Tibial nerve (tissue), 4 donors: Measurements from ENCODE around the gene FCER2.

ENCODE experiments used
- EP300 ChIP-seq, 2 donors: sonication (generic); formaldehyde crosslinking; IDR thresholded peaks; one replicate each; pipeline ENCODE4 v1.6.1; 2017; ENCODE audit warnings: antibody characterized with exemption in 2 of 2, mild to moderate bottlenecking in 1 of 2
- POLR2A ChIP-seq, 2 donors: fragments of 450-650 bp; IDR thresholded peaks; one replicate each; pipeline ENCODE4 v1.6.1; 2017; ENCODE audit warnings: antibody characterized with exemption in 2 of 2, mild to moderate bottlenecking in 2 of 2, moderate library complexity in 2 of 2
- TF ChIP-seq, protein P1 (sequence below), 5 experiments: fragments of 200-600 bp in 3 of 5; fragments of 450-650 bp in 2 of 5; sonication (generic) in 3 of 5; IDR thresholded peaks; one replicate each; pipeline ENCODE4 v1.5.1; 2016 to 2019; ENCODE audit warnings: antibody characterized with exemption in 5 of 5, mild to moderate bottlenecking in 3 of 5, moderate library complexity in 2 of 5

DNA sequence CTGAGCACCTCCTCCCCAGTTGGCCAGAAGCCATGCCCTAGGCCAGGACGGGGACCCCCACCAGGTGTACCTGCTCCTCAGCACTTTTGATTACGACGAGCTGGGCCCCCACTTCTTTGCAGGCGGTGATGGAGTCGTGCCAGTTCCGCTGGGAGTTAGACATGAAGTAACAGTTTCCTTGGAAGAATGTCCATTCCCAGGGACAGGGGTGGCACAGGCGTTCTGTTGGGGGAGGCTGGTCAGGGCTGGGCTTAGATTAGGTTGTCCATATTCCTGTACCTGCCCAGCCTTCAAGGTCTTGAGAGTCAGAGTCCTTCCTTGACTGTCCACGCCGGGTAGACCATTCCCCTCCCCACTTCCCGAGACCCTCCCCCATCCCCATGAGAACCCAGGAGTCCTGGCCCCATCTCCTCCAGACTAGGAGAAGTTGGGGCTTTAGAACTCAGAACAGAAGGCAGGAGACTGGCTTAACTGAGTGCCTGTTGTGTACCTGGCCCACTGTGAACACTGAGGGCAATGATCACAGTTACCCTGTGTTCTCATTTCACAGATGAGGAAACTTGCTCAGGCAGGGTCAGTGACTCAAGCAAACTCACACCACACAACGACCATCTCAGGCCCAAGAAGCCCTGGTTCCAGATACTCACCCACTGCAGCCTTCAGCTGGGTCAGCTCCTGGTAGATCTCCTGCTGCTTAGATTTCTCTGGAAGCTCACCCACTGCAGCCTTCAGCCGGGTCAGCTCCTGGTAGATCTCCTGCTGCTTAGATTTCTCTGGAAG is 43.1 kb upstream of the FCER2 start:
- TF ChIP-seq POLR2A (IDR thresholded peaks at IDR 0.05) (no peak), EP300 (IDR thresholded peaks at IDR 0.05) (no peak)
- TF ChIP-seq, protein P1, sequence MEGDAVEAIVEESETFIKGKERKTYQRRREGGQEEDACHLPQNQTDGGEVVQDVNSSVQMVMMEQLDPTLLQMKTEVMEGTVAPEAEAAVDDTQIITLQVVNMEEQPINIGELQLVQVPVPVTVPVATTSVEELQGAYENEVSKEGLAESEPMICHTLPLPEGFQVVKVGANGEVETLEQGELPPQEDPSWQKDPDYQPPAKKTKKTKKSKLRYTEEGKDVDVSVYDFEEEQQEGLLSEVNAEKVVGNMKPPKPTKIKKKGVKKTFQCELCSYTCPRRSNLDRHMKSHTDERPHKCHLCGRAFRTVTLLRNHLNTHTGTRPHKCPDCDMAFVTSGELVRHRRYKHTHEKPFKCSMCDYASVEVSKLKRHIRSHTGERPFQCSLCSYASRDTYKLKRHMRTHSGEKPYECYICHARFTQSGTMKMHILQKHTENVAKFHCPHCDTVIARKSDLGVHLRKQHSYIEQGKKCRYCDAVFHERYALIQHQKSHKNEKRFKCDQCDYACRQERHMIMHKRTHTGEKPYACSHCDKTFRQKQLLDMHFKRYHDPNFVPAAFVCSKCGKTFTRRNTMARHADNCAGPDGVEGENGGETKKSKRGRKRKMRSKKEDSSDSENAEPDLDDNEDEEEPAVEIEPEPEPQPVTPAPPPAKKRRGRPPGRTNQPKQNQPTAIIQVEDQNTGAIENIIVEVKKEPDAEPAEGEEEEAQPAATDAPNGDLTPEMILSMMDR (IDR thresholded peaks at IDR 0.05), result no peak
